Measurements from ENCODE around the gene KRT6C.
"Not testable (repeated sequence)": the region's sequence is repeated elsewhere in the genome, so short reads cannot be mapped to it uniquely, and the experiment has no call there.

The KRT6C gene

DNA sequence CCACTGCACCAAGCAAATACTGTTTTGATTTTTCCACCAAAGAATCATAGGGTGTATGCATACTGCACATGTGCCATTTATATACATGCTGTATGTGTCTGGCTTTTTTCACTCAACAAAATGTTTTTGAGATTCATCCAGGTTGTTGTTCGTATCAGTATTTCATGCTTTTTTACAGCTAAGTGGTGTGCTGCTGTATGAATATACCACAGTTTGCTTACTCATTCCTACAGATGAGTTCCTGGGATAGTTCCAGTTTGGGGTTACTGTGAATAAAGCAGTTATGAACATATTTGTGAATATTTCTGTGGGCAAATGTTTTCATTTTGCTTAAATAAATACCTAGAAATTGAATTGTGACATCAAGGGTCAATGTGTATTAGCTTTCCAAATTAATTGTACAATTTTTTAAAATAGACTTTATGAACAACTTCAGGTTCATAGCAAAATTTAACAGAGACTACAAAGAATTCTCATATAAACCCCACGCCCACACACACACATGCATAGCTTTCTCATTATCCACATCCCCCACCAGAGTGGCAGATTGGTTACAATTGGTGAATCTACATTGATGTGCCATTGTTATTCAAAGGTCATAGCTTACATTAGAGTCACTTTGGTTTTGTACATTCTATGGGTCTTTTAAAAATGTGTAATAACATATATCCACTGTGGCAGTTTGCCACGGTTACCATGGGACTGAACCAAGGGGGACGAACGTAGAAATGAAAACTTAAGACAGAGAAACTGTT is 26.4 kb upstream of the KRT6C start:
- DNase-seq (ENCODE audit: low read depth) = no peak

DNA sequence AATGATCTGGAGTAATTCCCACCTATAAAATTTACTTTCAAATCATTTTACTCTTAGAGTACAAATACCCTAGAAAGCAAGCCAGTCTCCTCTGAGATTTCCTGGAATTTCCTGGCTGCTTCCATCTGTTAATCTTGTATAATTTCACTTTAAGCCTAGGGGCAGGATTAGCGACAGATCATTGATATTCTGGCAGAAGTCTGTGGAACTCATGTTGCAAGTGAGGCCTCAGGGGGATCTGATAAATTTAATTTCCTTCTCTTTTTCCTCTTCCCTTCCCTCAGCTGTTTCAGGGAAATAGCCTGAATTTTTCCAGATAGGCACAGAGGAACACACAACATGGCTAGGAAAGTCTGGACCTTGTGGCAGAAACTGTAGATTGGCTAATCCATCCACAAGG is 25.3 kb upstream of the KRT6C start:
- no peak for DNase-seq (ENCODE audit: low read depth)

GRCh38 chr12:52497975-52498374 is 24.4 kb upstream of the KRT6C start:
- DNase-seq (ENCODE audit: low read depth) = no peak

GRCh38 chr12:52496590-52497071 is 23.0 kb upstream of the KRT6C start:
- peak; percentile 49 for DNase-seq (ENCODE audit: low read depth)

GRCh38 chr12:52496054-52496453 is 22.4 kb upstream of the KRT6C start:
- no peak for DNase-seq (ENCODE audit: low read depth)

DNA sequence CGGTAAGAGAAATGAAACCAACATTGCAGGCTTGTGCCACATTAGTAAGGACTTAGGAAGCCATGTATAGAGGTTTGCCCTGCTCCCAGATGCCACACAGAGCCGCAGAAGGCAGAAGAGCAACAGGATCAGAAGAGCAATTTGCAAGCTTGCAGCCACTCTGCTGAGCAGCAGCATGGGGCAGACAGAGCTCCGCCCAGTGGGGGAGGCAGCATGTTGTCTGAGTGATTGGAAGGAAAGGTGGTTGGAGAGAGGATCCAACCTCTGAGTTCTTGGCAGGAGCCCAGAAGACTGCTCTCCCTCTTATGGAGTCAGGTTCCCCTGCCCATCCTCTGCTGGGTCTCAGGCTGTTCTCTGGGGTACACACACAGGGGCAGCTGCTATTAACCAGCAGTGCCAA is 21.8 kb upstream of the KRT6C start:
- DNase-seq (ENCODE audit: low read depth) = no peak

DNA sequence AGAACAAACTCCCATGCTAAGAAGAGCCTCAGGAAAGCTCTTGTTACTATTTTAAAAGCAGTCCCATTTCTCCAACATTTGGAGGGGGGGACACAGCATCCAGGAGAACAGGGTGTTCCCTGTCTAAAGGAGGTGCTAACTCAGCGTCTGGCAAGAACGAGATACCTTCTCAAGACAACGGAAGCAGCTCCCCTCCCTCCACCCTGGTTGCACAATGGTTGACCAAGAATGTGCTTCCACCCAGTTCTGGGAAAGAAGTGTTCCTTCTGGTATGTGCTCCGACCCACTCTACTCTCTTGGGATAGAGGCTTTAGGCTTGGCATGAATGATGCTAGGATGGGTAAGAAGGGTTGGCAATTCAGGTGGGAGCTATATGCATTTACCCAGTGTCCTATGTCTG is 20.9 kb upstream of the KRT6C start:
- DNase-seq (ENCODE audit: low read depth) = no peak

DNA sequence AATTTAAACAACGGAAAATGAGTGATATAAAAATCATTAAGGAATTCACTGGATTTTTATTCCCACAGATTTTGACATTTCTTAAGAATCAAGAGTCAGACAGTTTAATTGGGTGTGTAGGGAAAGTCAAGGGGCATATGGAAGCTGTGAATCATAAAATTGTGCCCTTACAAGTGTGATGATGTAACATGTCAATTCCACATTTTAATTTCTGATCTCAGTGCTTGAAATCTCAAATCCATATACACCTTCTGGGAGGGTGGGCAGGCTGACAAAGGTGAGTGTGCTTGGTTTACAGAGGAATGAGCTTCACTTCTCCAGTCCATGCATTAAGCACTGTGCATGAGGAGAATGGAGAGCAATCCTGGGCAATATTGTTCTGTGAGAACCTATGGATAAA is 20.5 kb upstream of the KRT6C start:
- no peak for DNase-seq (ENCODE audit: low read depth)

DNA sequence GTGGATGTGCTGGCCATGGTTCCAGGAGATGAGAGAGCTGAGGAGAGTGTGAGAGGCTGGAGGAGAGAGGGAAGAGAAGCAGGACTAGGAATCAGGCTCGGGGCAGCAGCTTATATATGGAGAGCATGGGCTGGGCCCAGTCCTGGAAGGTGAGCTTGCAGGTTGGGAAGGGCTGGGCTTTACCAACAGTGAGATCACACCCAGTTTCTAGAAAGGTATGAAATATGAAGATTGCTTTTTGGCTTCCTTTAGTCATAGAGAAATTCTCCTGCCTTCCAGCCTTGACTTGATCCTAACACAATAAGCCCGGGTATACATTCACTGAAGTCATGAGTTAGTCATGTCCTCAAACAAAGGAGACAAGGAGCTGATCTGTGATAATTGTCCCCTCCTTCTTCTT is 19.6 kb upstream of the KRT6C start, which contains the start of gene KRT6A:
TSS of gene KRT6A (minus strand) at position 86 of the 400 bp plus-strand sequence. CDS start at position 17, 69 bp downstream.
- no peak for DNase-seq (ENCODE audit: low read depth)

- not testable (repeated sequence) for DNase-seq (ENCODE audit: low read depth)
These were observed 18.8 kb upstream of the KRT6C start for GRCh38 chr12:52492405-52492804.

DNA sequence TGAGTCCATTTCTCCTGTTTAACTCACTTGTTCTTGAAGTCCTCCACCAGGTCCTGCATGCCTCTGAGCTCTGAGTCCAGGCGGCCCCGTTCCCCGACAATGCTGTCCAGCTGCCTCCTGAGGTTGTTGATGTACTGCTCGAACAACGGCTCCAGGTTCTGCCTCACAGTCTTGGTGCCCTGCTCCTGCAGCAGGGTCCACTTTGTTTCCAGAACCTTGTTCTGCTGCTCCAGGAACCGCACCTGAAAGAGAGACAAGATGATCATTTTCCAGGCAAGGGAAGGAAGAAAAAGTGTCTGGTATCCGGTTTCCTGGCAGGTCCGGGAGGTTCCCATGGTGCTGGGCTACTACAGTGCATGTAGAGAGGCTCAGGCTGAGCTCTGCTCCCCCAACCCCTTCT is 17.9 kb upstream of the KRT6C start:
- not testable (repeated sequence) for DNase-seq (ENCODE audit: low read depth)

GRCh38 chr12:52488736-52489135 is 15.1 kb upstream of the KRT6C start:
- no peak for DNase-seq (ENCODE audit: low read depth)

GRCh38 chr12:52487744-52488443 is 14.3 kb upstream of the KRT6C start:
- DNase-seq (ENCODE audit: low read depth) = not testable (repeated sequence)

DNA sequence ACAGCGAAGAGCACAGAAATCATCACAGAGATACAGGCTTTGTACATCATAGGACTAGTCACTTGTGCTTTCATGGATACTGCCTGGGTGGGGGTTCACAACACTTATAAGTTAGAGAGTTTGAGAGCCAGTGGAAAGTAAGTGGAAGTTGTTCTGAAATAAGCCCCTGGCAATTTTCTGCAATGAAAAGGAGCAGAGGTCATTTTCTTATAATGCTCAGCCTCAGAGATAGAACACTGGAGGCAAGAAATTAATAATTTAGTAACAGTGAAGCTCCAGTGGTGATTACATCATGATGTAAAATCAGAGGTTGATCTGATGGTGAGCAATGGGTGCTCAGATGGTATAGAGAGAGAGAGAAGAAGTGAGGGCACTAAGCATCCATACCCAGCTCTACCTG is 13.6 kb upstream of the KRT6C start:
- DNase-seq (ENCODE audit: low read depth) = no peak

DNA sequence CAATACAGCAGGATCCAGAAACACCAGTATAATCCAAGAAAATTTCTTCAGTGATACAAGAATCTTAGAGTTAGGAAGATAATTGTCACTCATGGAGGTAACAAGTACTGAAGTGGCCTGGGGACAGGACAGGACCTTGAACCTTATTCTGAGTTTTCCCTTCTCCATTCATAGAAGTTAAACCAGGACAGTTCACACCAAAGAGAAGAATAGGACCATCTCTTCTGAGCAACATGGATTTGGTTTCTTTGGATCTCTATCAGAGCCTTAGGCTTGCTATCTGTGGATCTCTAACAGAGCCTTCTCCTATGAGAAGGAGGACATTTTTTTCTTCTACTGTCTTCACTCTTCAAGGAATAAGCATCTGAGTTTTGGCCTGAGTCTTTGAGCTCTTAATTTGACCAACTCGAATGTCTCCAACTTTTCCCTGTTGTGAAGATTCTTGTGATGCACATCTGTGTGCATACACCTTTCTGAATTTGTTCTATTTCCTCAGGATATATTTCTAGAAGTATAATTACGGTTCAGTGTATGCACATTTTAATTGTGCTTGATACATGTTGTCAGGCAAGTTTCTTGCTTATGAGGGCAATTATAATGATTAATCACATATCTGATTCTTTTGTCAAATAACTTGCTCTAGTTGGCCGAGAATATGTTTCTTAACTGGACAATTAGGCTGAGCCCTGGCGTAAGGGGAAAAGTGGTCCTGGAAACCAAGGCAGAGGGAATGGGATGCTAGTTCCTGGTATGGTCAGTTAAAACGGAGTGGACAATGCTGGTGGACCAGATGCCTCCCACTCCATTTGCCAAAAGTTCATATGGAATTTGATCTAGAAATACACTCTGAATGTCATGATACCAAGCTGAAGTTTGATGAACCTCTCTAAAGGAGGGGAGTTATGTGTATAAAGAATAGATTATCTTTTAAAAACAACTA is 12.8 kb upstream of the KRT6C start:
- DNase-seq (ENCODE audit: low read depth) = no peak

DNA sequence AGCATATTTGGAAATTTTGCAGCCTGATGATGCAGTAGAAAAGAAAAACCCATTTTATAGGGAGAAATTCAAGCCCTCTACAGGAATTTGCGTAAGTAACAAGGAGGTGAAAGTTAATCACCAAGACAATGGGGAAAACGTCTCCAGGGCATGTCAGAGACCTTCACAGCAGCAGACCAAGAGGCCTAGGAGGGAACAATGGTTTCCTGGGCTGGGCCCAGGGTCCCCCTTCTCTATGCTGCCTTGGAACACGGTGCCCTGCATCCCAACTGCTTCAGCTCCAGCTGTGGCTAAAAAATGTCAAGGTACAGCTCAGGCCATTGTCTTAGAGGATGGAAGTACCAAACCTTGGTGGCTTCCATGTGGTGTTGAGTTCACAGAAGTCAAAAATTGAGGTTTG is 6.5 kb upstream of the KRT6C start:
- no peak for DNase-seq (ENCODE audit: low read depth)

GRCh38 chr12:52477651-52478050 is 4.0 kb upstream of the KRT6C start:
- DNase-seq (ENCODE audit: low read depth) = no peak

GRCh38 chr12:52474212-52474611 is 607 bp upstream of the KRT6C start:
- no peak for DNase-seq (ENCODE audit: low read depth)

- no peak for DNase-seq (ENCODE audit: low read depth)
These were observed 3.8 kb downstream of the KRT6C start for GRCh38 chr12:52469853-52470252.

GRCh38 chr12:52464897-52465296 is 8.7 kb downstream of the KRT6C start:
- DNase-seq (ENCODE audit: low read depth) = no peak

GRCh38 chr12:52461693-52462092 is 11.9 kb downstream of the KRT6C start:
- no peak for DNase-seq (ENCODE audit: low read depth)

GRCh38 chr12:52458861-52459260 is 14.7 kb downstream of the KRT6C start:
- DNase-seq (ENCODE audit: low read depth) = no peak
